ENCODE data around the gene PPCDC. TPM values are rescaled to one million over a fixed set of nuclear protein-coding genes. Genes with fewer than 3 reads are reported as not detected.

PPCDC gene
- total RNA-seq, 1 donor from 2014 or later, result 11.2 TPM

- TF ChIP-seq, protein P1, sequence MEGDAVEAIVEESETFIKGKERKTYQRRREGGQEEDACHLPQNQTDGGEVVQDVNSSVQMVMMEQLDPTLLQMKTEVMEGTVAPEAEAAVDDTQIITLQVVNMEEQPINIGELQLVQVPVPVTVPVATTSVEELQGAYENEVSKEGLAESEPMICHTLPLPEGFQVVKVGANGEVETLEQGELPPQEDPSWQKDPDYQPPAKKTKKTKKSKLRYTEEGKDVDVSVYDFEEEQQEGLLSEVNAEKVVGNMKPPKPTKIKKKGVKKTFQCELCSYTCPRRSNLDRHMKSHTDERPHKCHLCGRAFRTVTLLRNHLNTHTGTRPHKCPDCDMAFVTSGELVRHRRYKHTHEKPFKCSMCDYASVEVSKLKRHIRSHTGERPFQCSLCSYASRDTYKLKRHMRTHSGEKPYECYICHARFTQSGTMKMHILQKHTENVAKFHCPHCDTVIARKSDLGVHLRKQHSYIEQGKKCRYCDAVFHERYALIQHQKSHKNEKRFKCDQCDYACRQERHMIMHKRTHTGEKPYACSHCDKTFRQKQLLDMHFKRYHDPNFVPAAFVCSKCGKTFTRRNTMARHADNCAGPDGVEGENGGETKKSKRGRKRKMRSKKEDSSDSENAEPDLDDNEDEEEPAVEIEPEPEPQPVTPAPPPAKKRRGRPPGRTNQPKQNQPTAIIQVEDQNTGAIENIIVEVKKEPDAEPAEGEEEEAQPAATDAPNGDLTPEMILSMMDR (IDR thresholded peaks at IDR 0.05), result no peak
- no peaks in the 10 kb centered on the region for H3K9me3 ChIP-seq
- DNase-seq (no peak), ATAC-seq (no peak)
- H3K4me3 ChIP-seq, result no peak overlapping the region
- intact Hi-C loops (cut with DNase I), result no loop called here
- no peaks in the 10 kb centered on the region for H3K36me3 ChIP-seq
- H3K27me3 ChIP-seq (ENCODE audit: low read depth), result no peaks in the 10 kb centered on the region
- H3K4me1 ChIP-seq, result peaks cover 34% of the 10 kb centered on the region
- H3K27ac ChIP-seq, result no peak overlapping the region
Measured at GRCh38 chr15:75061272-75061671, 37.9 kb downstream of the PPCDC start.

DNA sequence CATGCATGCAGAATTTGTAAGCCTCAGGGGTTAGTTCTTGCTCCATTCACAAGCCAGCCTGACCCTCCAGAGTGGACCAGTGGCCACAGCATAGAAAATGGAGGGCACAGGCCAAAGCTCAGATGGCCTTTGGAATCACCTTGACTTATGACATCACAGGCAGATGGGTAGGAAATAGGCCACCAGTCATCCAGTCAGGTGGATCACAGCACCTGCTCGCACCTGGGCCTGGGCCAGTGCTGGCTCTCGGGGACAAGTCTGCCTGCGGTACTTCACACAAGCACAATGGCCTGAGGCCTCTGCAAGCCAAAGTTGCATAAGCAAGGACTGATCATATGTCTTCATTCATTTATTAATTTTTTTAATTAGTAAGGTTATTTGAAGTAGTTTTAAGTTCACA lies 39.3 kb downstream of the PPCDC start:
- TF ChIP-seq, protein P1 (IDR thresholded peaks at IDR 0.05), result no peak
- no peaks in the 10 kb centered on the region for H3K36me3 ChIP-seq
- no peak overlapping the region for H3K4me3 ChIP-seq
- H3K27me3 ChIP-seq (ENCODE audit: low read depth), result no peaks in the 10 kb centered on the region
- no peaks in the 10 kb centered on the region for H3K9me3 ChIP-seq
- DNase-seq, result no peak
- no peak overlapping the region for H3K27ac ChIP-seq
- no peak for ATAC-seq
- peaks cover 44% of the 10 kb centered on the region for H3K4me1 ChIP-seq
- intact Hi-C loops (cut with DNase I), result no loop called here

- TF ChIP-seq, protein P1 (IDR thresholded peaks at IDR 0.05), result no peak
- Histone ChIP-seq H3K4me3 (no peak overlapping the region), H3K4me1 (peaks cover 39% of the 10 kb centered on the region), H3K27me3 (ENCODE audit: low read depth) (no peaks in the 10 kb centered on the region), H3K9me3 (no peaks in the 10 kb centered on the region), H3K27ac (no peak overlapping the region), H3K36me3 (no peaks in the 10 kb centered on the region)
- no peak for DNase-seq
- ATAC-seq, result no peak
- intact Hi-C loops (cut with DNase I), result no loop called here
Measured at GRCh38 chr15:75063338-75063737, 39.9 kb downstream of the PPCDC start.

DNA sequence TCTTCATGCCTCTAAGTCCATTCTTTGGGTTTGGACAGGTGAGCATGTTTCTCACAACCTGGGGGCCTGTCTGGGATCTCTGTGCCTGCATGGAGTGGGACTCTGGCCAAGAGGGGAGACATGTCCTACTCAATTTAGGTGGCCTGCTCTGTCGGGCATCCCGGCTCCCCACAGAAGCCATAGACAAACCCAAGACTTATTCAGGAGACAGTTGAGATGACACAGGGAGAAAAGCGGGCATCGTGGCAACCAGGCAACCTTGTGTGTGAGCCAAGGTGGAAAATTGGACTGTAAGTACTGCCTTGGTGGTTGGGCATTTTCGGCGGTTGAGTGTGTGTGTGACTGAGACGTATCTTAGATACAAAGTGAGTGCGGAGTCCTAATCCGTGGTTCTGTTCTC lies 40.5 kb downstream of the PPCDC start:
- Histone ChIP-seq H3K27me3 (ENCODE audit: low read depth) (no peaks in the 10 kb centered on the region), H3K27ac (no peak overlapping the region), H3K4me3 (no peak overlapping the region), H3K9me3 (no peaks in the 10 kb centered on the region), H3K4me1 (peaks cover 35% of the 10 kb centered on the region), H3K36me3 (no peaks in the 10 kb centered on the region)
- DNase-seq (no peak), ATAC-seq (no peak)
- TF ChIP-seq, protein P1 (IDR thresholded peaks at IDR 0.05), result no peak
- intact Hi-C loops (cut with DNase I), result no loop called here

- Histone ChIP-seq H3K27ac (no peak overlapping the region), H3K36me3 (no peaks in the 10 kb centered on the region), H3K4me1 (peaks cover 39% of the 10 kb centered on the region), H3K27me3 (ENCODE audit: low read depth) (no peaks in the 10 kb centered on the region), H3K9me3 (no peaks in the 10 kb centered on the region), H3K4me3 (no peak overlapping the region)
- TF ChIP-seq, protein P1 (IDR thresholded peaks at IDR 0.05), result no peak
- DNase-seq, result no peak
- no peak for ATAC-seq
- intact Hi-C loops (cut with DNase I), result no loop called here
Measured at GRCh38 chr15:75064846-75065245, 41.5 kb downstream of the PPCDC start.

- H3K4me3 ChIP-seq, result no peak overlapping the region
- H3K36me3 ChIP-seq, result no peaks in the 10 kb centered on the region
- intact Hi-C loops (cut with DNase I), result no loop called here
- no peaks in the 10 kb centered on the region for H3K27me3 ChIP-seq (ENCODE audit: low read depth)
- no peak overlapping the region for H3K27ac ChIP-seq
- peaks cover 42% of the 10 kb centered on the region for H3K4me1 ChIP-seq
- TF ChIP-seq, protein P1 (IDR thresholded peaks at IDR 0.05), result no peak
- no peaks in the 10 kb centered on the region for H3K9me3 ChIP-seq
- ATAC-seq, result no peak
- DNase-seq, result no peak
Measured at GRCh38 chr15:75065467-75065850, 42.1 kb downstream of the PPCDC start.
